GM18499 (cell line): ENCODE measurements around the gene OTOA.
"Not testable (repeated sequence)": the region's sequence is repeated elsewhere in the genome, so short reads cannot be mapped to it uniquely, and the experiment has no call there.

Source experiments
- ATAC-seq: cut with Tn5 transposase; IDR thresholded peaks from one replicate; pipeline ENCODE4 v1.9.1; 2021; ENCODE audit warnings: moderate number of reproducible peaks; ENCODE audit not compliant: insufficient read depth, unreplicated experiment

OTOA gene

GRCh38 chr16:21667575-21667974 lies 3.8 kb downstream of the OTOA start:
- no peak for ATAC-seq

GRCh38 chr16:21673469-21673868 lies 9.7 kb downstream of the OTOA start:
- no peak for ATAC-seq

- ATAC-seq, result not testable (repeated sequence)
Measured at GRCh38 chr16:21674456-21674855, 10.7 kb downstream of the OTOA start.

- not testable (repeated sequence) for ATAC-seq
Measured at GRCh38 chr16:21680714-21681113, 16.9 kb downstream of the OTOA start.

GRCh38 chr16:21683184-21683583 lies 19.4 kb downstream of the OTOA start:
- ATAC-seq, result no peak

- ATAC-seq, result no peak
Measured at GRCh38 chr16:21684199-21684598, 20.4 kb downstream of the OTOA start.

- no peak for ATAC-seq
Measured at GRCh38 chr16:21685034-21685455, 21.3 kb downstream of the OTOA start.

- no peak for ATAC-seq
Measured at GRCh38 chr16:21689107-21689506, 25.3 kb downstream of the OTOA start.

- not testable (repeated sequence) for ATAC-seq
Measured at GRCh38 chr16:21690967-21691366, 27.2 kb downstream of the OTOA start.

- ATAC-seq, result no peak
Measured at GRCh38 chr16:21694609-21695008, 30.8 kb downstream of the OTOA start.

- no peak for ATAC-seq
Measured at GRCh38 chr16:21697032-21697431, 33.3 kb downstream of the OTOA start.

GRCh38 chr16:21698169-21699032 lies 34.6 kb downstream of the OTOA start:
- no peak for ATAC-seq

- ATAC-seq, result no peak
Measured at GRCh38 chr16:21701271-21701670, 37.5 kb downstream of the OTOA start.

GRCh38 chr16:21702276-21702675 lies 38.5 kb downstream of the OTOA start:
- no peak for ATAC-seq

- ATAC-seq, result no peak
Measured at GRCh38 chr16:21703156-21703555, 39.4 kb downstream of the OTOA start.

GRCh38 chr16:21703589-21704174 lies 39.9 kb downstream of the OTOA start:
- ATAC-seq, result no peak

- ATAC-seq, result no peak
Measured at GRCh38 chr16:21704266-21704665, 40.5 kb downstream of the OTOA start.

- no peak for ATAC-seq
Measured at GRCh38 chr16:21704733-21705132, 41.0 kb downstream of the OTOA start.

- ATAC-seq, result no peak
Measured at GRCh38 chr16:21708533-21709115, 44.9 kb downstream of the OTOA start.

GRCh38 chr16:21710938-21711337 lies 47.2 kb downstream of the OTOA start:
- ATAC-seq, result no peak

GRCh38 chr16:21713549-21714368 lies 50.0 kb downstream of the OTOA start:
- ATAC-seq, result no peak
